IMR-90 (cell line): ENCODE measurements around the gene ZNF274. TPM values are rescaled to one million over a fixed set of nuclear protein-coding genes. Genes with fewer than 3 reads are reported as not detected.
A peak's percentile ranks its signal among the peaks of the same experiment; 100 is the strongest.

ENCODE experiments used
- ATAC-seq: fragments of 200-7000 bp; cut with Tn5 transposase; 2 replicates; pipeline ENCODE4 v1.9.1; 2020; ENCODE audit warnings: low read depth, mild to moderate bottlenecking, moderate library complexity
- BruUV-seq: library from RNA; stranded (reverse); fragments of 400-500 nt; replicated peaks from 2 replicates; lab custom pipeline; 2021; lab: Mats Ljungman, UMichigan
- CTCF ChIA-PET: fragments of 300-600 bp; formaldehyde crosslinking; extraction: SDS; loops from one replicate; lab custom pipeline; 2021; ENCODE audit warnings: antibody characterized with exemption; lab: Yijun Ruan, JAX
- POLR2A ChIA-PET: fragments of 300-600 bp; sonication (Branson Sonifier 250); formaldehyde crosslinking; loops from one replicate; lab custom pipeline; 2022; ENCODE audit warnings: antibody characterized with exemption; ENCODE audit not compliant: unreplicated experiment; lab: Charles Lee
- DNase-seq: peaks from one replicate; pipeline ENCODE4 v3.0.0; 2013
- H2AFZ ChIP-seq: replicated peaks from 2 replicates; pipeline ENCODE3; 2013; ENCODE audit warnings: low read length, mild to moderate bottlenecking; ENCODE audit not compliant: poor library complexity
- H2AK5ac ChIP-seq: 2 replicates; pipeline ENCODE4 v1.6.1; 2013; ENCODE audit warnings: low read depth, low read length, inconsistent platforms
- H2AK9ac ChIP-seq: replicated peaks from 2 replicates; pipeline ENCODE3; 2013; ENCODE audit warnings: mild to moderate bottlenecking, low read depth, low read length, moderate library complexity; ENCODE audit not compliant: poor library complexity
- H2BK120ac ChIP-seq: 2 replicates; pipeline ENCODE4 v1.6.1; 2013; ENCODE audit warnings: low read depth, low read length, inconsistent platforms
- H2BK15ac ChIP-seq: 3 replicates; pipeline ENCODE4 v1.6.1; 2013; ENCODE audit warnings: low read depth, low read length, inconsistent platforms
- H2BK20ac ChIP-seq: 2 replicates; pipeline ENCODE4 v1.6.1; 2013; ENCODE audit warnings: low read depth, mild to moderate bottlenecking, inconsistent platforms, low read length, moderate library complexity
- H2BK5ac ChIP-seq: 2 replicates; pipeline ENCODE4 v1.6.1; 2013; ENCODE audit warnings: mild to moderate bottlenecking, low read depth, low read length, inconsistent platforms; ENCODE audit not compliant: poor library complexity, severe bottlenecking
- H3K14ac ChIP-seq: replicated peaks from 2 replicates; pipeline ENCODE4 v1.6.1; 2013; ENCODE audit warnings: low read depth, low read length, inconsistent platforms
- H3K18ac ChIP-seq: 2 replicates; pipeline ENCODE4 v1.6.1; 2013; ENCODE audit warnings: low read depth, low read length, control low read depth
- H3K23ac ChIP-seq: 2 replicates; pipeline ENCODE4 v1.6.1; 2013; ENCODE audit warnings: low read depth, low read length, inconsistent platforms
- H3K27ac ChIP-seq: 2 replicates; pipeline ENCODE4 v1.5.1; 2013; ENCODE audit warnings: mild to moderate bottlenecking, control low read depth, low read length; ENCODE audit not compliant: insufficient read depth
- H3K27me3 ChIP-seq: 2 replicates; pipeline ENCODE4 v1.6.1; 2013; ENCODE audit warnings: low read length; ENCODE audit not compliant: control insufficient read depth, insufficient read depth
- H3K36me3 ChIP-seq: 2 replicates; pipeline ENCODE4 v1.6.1; 2013; ENCODE audit warnings: low read length, mixed read lengths; ENCODE audit not compliant: control insufficient read depth, insufficient read depth
- H3K4ac ChIP-seq: 2 replicates; pipeline ENCODE4 v1.6.1; 2013; ENCODE audit warnings: low read depth, low read length, inconsistent platforms
- H3K4me1 ChIP-seq: 2 replicates; pipeline ENCODE4 v1.6.1; 2013; ENCODE audit warnings: low read length, mixed read lengths; ENCODE audit not compliant: control insufficient read depth, insufficient read depth
- H3K4me2 ChIP-seq: 2 replicates; pipeline ENCODE4 v1.6.1; 2013; ENCODE audit warnings: low read depth, mild to moderate bottlenecking, control low read depth, low read length, moderate library complexity
- H3K4me3 ChIP-seq: 2 replicates; pipeline ENCODE4 v1.5.1; 2013; ENCODE audit warnings: low read depth, mild to moderate bottlenecking, control low read depth, low read length, moderate library complexity; ENCODE audit not compliant: insufficient read depth
- H3K56ac ChIP-seq: 2 replicates; pipeline ENCODE4 v1.6.1; 2013; ENCODE audit warnings: low read length, inconsistent platforms; ENCODE audit not compliant: insufficient read depth; ENCODE audit errors: extremely low read depth
- H3K79me1 ChIP-seq, 2 experiments: 2 replicates each; pipeline ENCODE4 v1.6.1; 2013; ENCODE audit warnings: low read length in 2 of 2, inconsistent platforms in 1 of 2, low read depth in 1 of 2
- H3K9ac ChIP-seq: 2 replicates; pipeline ENCODE4 v1.6.1; 2013; ENCODE audit warnings: low read depth, low read length, control low read depth
- H3K9me1 ChIP-seq: 2 replicates; pipeline ENCODE4 v1.6.1; 2013; ENCODE audit warnings: low read length, inconsistent platforms; ENCODE audit not compliant: insufficient read depth
- H3K9me3 ChIP-seq: 2 replicates; pipeline ENCODE4 v1.6.1; 2013; ENCODE audit warnings: low read length; ENCODE audit not compliant: control insufficient read depth, insufficient read depth
- H4K20me1 ChIP-seq: 2 replicates; pipeline ENCODE4 v1.6.1; 2013; ENCODE audit warnings: low read length, inconsistent platforms; ENCODE audit not compliant: insufficient read depth
- H4K5ac ChIP-seq: 2 replicates; pipeline ENCODE4 v1.6.1; 2013; ENCODE audit warnings: mild to moderate bottlenecking, low read depth, low read length, control low read depth
- H4K8ac ChIP-seq, 2 experiments: 2 replicates each; pipeline ENCODE4 v1.6.1; 2013; ENCODE audit warnings: low read depth in 2 of 2, low read length in 2 of 2, control low read depth in 1 of 2, inconsistent platforms in 1 of 2
- H4K91ac ChIP-seq: 2 replicates; pipeline ENCODE4 v1.6.1; 2013; ENCODE audit warnings: low read depth, low read length, inconsistent platforms; ENCODE audit not compliant: insufficient read depth
- CHD1 ChIP-seq: IDR thresholded peaks from 2 replicates; pipeline ENCODE4 v1.6.1; 2012; ENCODE audit warnings: low read depth, low read length, improper control_type of control experiment
- FOS ChIP-seq: fragments of 150-350 bp; IDR thresholded peaks from 2 replicates; pipeline ENCODE4 v1.6.1; 2016; ENCODE audit warnings: low read depth, low read length
- MAFK ChIP-seq: IDR thresholded peaks from 2 replicates; pipeline ENCODE4 v1.6.1; 2012; ENCODE audit warnings: low read depth, low read length, improper control_type of control experiment
- MAZ ChIP-seq: IDR thresholded peaks from 2 replicates; pipeline ENCODE4 v1.6.1; 2012; ENCODE audit warnings: low read depth, mild to moderate bottlenecking, low read length, improper control_type of control experiment, moderate library complexity, borderline replicate concordance
- MXI1 ChIP-seq: IDR thresholded peaks from 2 replicates; pipeline ENCODE4 v1.6.1; 2012; ENCODE audit warnings: low read depth, mild to moderate bottlenecking, low read length, moderate library complexity, borderline replicate concordance
- NFE2L2 ChIP-seq: fragments of 150-350 bp; IDR thresholded peaks from 2 replicates; pipeline ENCODE4 v1.6.1; 2016; ENCODE audit warnings: low read depth, mild to moderate bottlenecking, low read length
- POLR2A ChIP-seq: IDR thresholded peaks from 2 replicates; pipeline ENCODE4 v1.6.1; 2012; ENCODE audit warnings: mild to moderate bottlenecking, low read depth, low read length
- RAD21 ChIP-seq: IDR thresholded peaks from 2 replicates; pipeline ENCODE4 v1.6.1; 2012; ENCODE audit warnings: low read length, improper control_type of control experiment
- RFX5 ChIP-seq: IDR thresholded peaks from 2 replicates; pipeline ENCODE4 v1.8.0; 2012; ENCODE audit warnings: low read depth, mild to moderate bottlenecking, low read length, moderate library complexity
- SMC3 ChIP-seq: fragments of 150-350 bp; IDR thresholded peaks from 2 replicates; pipeline ENCODE4 v1.6.1; 2016; ENCODE audit warnings: low read depth, mild to moderate bottlenecking, antibody characterized with exemption, low read length, moderate library complexity
- WGBS, 2 experiments: methylation state at CpG; one replicate each; pipeline versions ENCODE4 v1.1.5 to v1.1.7; 2013; ENCODE audit warnings: missing lambda C conversion rate in 2 of 2; ENCODE audit not compliant: insufficient read length in 1 of 2; ENCODE audit errors: extremely low coverage in 2 of 2; 5-methylcytosine and 5-hydroxymethylcytosine counted together
- dilution Hi-C: fragments of 300-500 bp; cut with HindIII; formaldehyde crosslinking; loops from one replicate; pipeline ENCODE4 v1.14.3; 2018; ENCODE audit warnings: low sequenced_read_pairs; ENCODE audit not compliant: unreplicated experiment
- in situ Hi-C: fragments of 300-500 bp; cut with MboI; formaldehyde crosslinking; loops from 3 replicates; pipeline ENCODE4 v1.14.3; 2019; ENCODE audit warnings: low sequenced_read_pairs, inconsistent platforms, mixed read lengths
- intact Hi-C: fragments of 100-400 bp; cut with micrococcal nuclease; formaldehyde crosslinking; loops from 2 replicates; pipeline ENCODE4 v1.10.0; 2022
- polyA plus RNA-seq, 3 experiments: library from polyadenylated mRNA; depleted of rRNA; stranded (reverse); fragments of >200 nt; gene quantifications; 2 replicates each; pipeline ENCODE4 v1.2.3, GENCODE V29; 2012; ENCODE audit warnings: low replicate concordance in 1 of 3
- total RNA-seq: library from RNA; depleted of rRNA; stranded (reverse); fragments of >200 nt; gene quantifications from 2 replicates; pipeline ENCODE4 v1.2.3, GENCODE V29; 2012
- TF ChIP-seq, protein P1 (sequence below): fragments of 150-350 bp; IDR thresholded peaks from 2 replicates; pipeline ENCODE4 v1.6.1; 2017; ENCODE audit warnings: mild to moderate bottlenecking, antibody characterized with exemption, low read length, low read depth
- TF ChIP-seq, protein P2 (sequence below): fragments of 150-350 bp; IDR thresholded peaks from 2 replicates; pipeline ENCODE4 v1.6.1; 2016; ENCODE audit warnings: low read depth, mild to moderate bottlenecking, low read length, moderate library complexity, borderline replicate concordance
- TF ChIP-seq, protein P3 (sequence below): conservative IDR thresholded peaks from 2 replicates; pipeline ENCODE4 v1.5.1; 2012; ENCODE audit warnings: mild to moderate bottlenecking, low read depth, low read length, improper control_type of control experiment

ZNF274 gene
- total and polyA plus RNA-seq, 2 of the 4 experiments (the other 2 are of a cell fraction) = 12.1 to 15.2 TPM

DNA sequence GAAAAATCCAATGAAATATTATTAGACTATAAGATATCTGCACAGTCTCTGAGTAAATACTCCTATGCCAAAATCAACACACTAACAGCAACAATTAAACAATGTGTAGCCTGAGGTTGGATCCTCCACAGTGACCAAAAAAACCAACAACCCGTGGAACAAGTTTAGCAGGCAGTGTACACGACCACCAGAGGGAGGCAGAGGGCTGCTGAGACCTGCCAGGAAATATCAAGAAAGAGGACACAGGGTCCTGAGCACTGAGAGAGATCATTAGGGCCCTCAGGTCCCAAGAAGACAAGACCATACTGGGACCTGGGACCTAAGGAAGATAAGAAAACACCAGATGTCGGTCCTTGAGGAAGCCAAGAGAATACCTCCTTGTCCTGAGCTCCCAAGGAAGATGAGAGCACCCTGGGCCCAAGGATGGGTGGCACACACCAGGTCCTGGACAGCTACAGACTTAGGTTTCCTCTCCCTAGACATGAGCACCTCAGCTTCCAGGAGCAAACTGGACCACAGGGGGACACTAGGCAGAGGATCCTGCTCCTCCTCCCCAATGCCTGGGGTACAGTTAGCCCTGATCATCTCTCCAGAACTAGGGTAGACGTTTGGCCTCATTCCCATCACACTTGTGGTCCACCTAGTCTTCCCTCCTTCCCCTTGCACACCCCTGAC lies 822 bp upstream of the ZNF274 start:
- Histone ChIP-seq H3K4ac (peak overlapping the region; percentile 44), H3K27me3 (no peaks in the 10 kb centered on the region), H2BK15ac (0 out of 3 replicates have a peak overlapping the region, but pooled peaks have one; percentile 0), H3K56ac (no peak overlapping the region; the same call in 1 of the 2 replicates), H2BK5ac (peak overlapping the region; percentile 55), H4K8ac (peak overlapping the region; percentile 83 to 100; a peak in 3 of 4 replicates), H2BK20ac (no peak overlapping the region), H2AK5ac (peak overlapping the region; percentile 15; the same call in 1 of the 2 replicates), H3K9me3 (peaks cover 78% of the 10 kb centered on the region), H3K4me2 (peak overlapping the region; percentile 28; the same call in 1 of the 2 replicates), H2AFZ (peak overlapping the region; percentile 93), H3K23ac (no peak overlapping the region), H3K4me1 (no peaks in the 10 kb centered on the region), H4K91ac (peak overlapping the region; percentile 60; the same call in 1 of the 2 replicates), H3K18ac (no peak overlapping the region), H3K4me3 (peak overlapping the region; percentile 43), H3K14ac (no peak overlapping the region), H3K27ac (peak overlapping the region; percentile 56; the same call in 1 of the 2 replicates), H3K36me3 (peaks cover 35% of the 10 kb centered on the region), H3K79me1 (peaks cover 21 to 31% of the 10 kb centered on the region in 2 experiments; a peak in 3 of 4 replicates), H2AK9ac (peak overlapping the region; percentile 91), H3K9me1 (no peaks in the 10 kb centered on the region), H4K20me1 (no peaks in the 10 kb centered on the region), H4K5ac (0 out of 2 replicates have a peak overlapping the region, but pooled peaks have one; percentile 6), H2BK120ac (no peak overlapping the region), H3K9ac (no peak overlapping the region)
- in situ Hi-C loops (no loop called here), dilution Hi-C loops (no loop called here), intact Hi-C loops (loop anchor here (5.0 kb wide), 1 partner anchor 95 kb away; the partner anchor contains the start of gene ZNF8)
- ChIA-PET CTCF (no interaction called here), POLR2A (no interaction called here)
- TF ChIP-seq NFE2L2 (no peak), RFX5 (no peak), CHD1 (no peak), MAFK (no peak), FOS (no peak), MXI1 (no peak), MAZ (no peak), POLR2A (no peak), RAD21 (peak; percentile 24; the same call in 1 of the 2 replicates), SMC3 (no peak)
- TF ChIP-seq, protein P1, sequence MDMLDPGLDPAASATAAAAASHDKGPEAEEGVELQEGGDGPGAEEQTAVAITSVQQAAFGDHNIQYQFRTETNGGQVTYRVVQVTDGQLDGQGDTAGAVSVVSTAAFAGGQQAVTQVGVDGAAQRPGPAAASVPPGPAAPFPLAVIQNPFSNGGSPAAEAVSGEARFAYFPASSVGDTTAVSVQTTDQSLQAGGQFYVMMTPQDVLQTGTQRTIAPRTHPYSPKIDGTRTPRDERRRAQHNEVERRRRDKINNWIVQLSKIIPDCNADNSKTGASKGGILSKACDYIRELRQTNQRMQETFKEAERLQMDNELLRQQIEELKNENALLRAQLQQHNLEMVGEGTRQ = no peak
- TF ChIP-seq, protein P2, sequence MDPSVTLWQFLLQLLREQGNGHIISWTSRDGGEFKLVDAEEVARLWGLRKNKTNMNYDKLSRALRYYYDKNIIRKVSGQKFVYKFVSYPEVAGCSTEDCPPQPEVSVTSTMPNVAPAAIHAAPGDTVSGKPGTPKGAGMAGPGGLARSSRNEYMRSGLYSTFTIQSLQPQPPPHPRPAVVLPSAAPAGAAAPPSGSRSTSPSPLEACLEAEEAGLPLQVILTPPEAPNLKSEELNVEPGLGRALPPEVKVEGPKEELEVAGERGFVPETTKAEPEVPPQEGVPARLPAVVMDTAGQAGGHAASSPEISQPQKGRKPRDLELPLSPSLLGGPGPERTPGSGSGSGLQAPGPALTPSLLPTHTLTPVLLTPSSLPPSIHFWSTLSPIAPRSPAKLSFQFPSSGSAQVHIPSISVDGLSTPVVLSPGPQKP = no peak
- TF ChIP-seq, protein P3, sequence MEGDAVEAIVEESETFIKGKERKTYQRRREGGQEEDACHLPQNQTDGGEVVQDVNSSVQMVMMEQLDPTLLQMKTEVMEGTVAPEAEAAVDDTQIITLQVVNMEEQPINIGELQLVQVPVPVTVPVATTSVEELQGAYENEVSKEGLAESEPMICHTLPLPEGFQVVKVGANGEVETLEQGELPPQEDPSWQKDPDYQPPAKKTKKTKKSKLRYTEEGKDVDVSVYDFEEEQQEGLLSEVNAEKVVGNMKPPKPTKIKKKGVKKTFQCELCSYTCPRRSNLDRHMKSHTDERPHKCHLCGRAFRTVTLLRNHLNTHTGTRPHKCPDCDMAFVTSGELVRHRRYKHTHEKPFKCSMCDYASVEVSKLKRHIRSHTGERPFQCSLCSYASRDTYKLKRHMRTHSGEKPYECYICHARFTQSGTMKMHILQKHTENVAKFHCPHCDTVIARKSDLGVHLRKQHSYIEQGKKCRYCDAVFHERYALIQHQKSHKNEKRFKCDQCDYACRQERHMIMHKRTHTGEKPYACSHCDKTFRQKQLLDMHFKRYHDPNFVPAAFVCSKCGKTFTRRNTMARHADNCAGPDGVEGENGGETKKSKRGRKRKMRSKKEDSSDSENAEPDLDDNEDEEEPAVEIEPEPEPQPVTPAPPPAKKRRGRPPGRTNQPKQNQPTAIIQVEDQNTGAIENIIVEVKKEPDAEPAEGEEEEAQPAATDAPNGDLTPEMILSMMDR = peak; percentile 19; the same call in 1 of the 2 replicates
- 30% methylated on average over 2 of the region's 4 CpGs; no CpG with 5 or more reads in 1 of the 2 experiments for WGBS, 2 experiments
- no TSS peak for BruUV-seq
- ATAC-seq = no peak
- no peak for DNase-seq
